GM18951 (cell line): ENCODE results near the gene HK3.

Experiments
- POLR2A ChIP-seq: IDR thresholded peaks from 4 replicates; pipeline ENCODE4 v1.6.1; 2011; ENCODE audit warnings: mild to moderate bottlenecking; ENCODE audit not compliant: insufficient read length, insufficient read depth; ENCODE audit errors: extremely low read depth
- in situ Hi-C: fragments of 300-500 bp; cut with MboI; formaldehyde crosslinking; loops from one replicate; pipeline ENCODE4 v1.12.0; 2022; ENCODE audit warnings: low sequenced_read_pairs, mixed read lengths, inconsistent platforms; ENCODE audit not compliant: unreplicated experiment

HK3 gene

GRCh38 chr5:176895831-176896230 is 3.3 kb downstream of the HK3 start:
- in situ Hi-C loops, result no loop called here
- TF ChIP-seq POLR2A, result no peak

GRCh38 chr5:176894298-176894697 is 4.8 kb downstream of the HK3 start:
- no peak for TF ChIP-seq POLR2A

GRCh38 chr5:176892663-176893062 is 6.5 kb downstream of the HK3 start:
- TF ChIP-seq POLR2A, result no peak
- in situ Hi-C loops, result no loop called here

More at GRCh38 chr5:176894298-176894697, 4.8 kb downstream of the HK3 start:
- in situ Hi-C loops, result no loop called here

- in situ Hi-C loops, result no loop called here
- TF ChIP-seq POLR2A, result no peak
These were observed 7.7 kb downstream of the HK3 start for GRCh38 chr5:176891331-176891958.

- in situ Hi-C loops, result no loop called here
- no peak for TF ChIP-seq POLR2A
These were observed 8.5 kb downstream of the HK3 start for GRCh38 chr5:176890455-176891330.

GRCh38 chr5:176889321-176890280 is 9.5 kb downstream of the HK3 start:
- no peak for TF ChIP-seq POLR2A
- in situ Hi-C loops, result no loop called here

- in situ Hi-C loops, result no loop called here
- TF ChIP-seq POLR2A, result no peak
These were observed 10.3 kb downstream of the HK3 start for GRCh38 chr5:176888865-176889165.

GRCh38 chr5:176888016-176888864 is 10.9 kb downstream of the HK3 start:
- in situ Hi-C loops, result no loop called here
- TF ChIP-seq POLR2A, result no peak

- TF ChIP-seq POLR2A, result no peak
- in situ Hi-C loops, result no loop called here
These were observed 11.8 kb downstream of the HK3 start for GRCh38 chr5:176887252-176887849.

- no peak for TF ChIP-seq POLR2A
- in situ Hi-C loops, result no loop called here
These were observed 12.6 kb downstream of the HK3 start for GRCh38 chr5:176886336-176887251.

- in situ Hi-C loops, result no loop called here
- no peak for TF ChIP-seq POLR2A
These were observed 14.6 kb downstream of the HK3 start for GRCh38 chr5:176884571-176884890.
